ENCODE measurements around the gene TBC1D9.

GRCh38 chr4:140769209-140769608, 13.0 kb upstream of the TBC1D9 start:
- TF ChIP-seq, protein P1, sequence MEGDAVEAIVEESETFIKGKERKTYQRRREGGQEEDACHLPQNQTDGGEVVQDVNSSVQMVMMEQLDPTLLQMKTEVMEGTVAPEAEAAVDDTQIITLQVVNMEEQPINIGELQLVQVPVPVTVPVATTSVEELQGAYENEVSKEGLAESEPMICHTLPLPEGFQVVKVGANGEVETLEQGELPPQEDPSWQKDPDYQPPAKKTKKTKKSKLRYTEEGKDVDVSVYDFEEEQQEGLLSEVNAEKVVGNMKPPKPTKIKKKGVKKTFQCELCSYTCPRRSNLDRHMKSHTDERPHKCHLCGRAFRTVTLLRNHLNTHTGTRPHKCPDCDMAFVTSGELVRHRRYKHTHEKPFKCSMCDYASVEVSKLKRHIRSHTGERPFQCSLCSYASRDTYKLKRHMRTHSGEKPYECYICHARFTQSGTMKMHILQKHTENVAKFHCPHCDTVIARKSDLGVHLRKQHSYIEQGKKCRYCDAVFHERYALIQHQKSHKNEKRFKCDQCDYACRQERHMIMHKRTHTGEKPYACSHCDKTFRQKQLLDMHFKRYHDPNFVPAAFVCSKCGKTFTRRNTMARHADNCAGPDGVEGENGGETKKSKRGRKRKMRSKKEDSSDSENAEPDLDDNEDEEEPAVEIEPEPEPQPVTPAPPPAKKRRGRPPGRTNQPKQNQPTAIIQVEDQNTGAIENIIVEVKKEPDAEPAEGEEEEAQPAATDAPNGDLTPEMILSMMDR (IDR thresholded peaks at IDR 0.05): no peak
- no peak for TF ChIP-seq POLR2AphosphoS5 (IDR thresholded peaks at IDR 0.05; ENCODE audit: low read depth, low read length)
- TF ChIP-seq, protein P2, sequence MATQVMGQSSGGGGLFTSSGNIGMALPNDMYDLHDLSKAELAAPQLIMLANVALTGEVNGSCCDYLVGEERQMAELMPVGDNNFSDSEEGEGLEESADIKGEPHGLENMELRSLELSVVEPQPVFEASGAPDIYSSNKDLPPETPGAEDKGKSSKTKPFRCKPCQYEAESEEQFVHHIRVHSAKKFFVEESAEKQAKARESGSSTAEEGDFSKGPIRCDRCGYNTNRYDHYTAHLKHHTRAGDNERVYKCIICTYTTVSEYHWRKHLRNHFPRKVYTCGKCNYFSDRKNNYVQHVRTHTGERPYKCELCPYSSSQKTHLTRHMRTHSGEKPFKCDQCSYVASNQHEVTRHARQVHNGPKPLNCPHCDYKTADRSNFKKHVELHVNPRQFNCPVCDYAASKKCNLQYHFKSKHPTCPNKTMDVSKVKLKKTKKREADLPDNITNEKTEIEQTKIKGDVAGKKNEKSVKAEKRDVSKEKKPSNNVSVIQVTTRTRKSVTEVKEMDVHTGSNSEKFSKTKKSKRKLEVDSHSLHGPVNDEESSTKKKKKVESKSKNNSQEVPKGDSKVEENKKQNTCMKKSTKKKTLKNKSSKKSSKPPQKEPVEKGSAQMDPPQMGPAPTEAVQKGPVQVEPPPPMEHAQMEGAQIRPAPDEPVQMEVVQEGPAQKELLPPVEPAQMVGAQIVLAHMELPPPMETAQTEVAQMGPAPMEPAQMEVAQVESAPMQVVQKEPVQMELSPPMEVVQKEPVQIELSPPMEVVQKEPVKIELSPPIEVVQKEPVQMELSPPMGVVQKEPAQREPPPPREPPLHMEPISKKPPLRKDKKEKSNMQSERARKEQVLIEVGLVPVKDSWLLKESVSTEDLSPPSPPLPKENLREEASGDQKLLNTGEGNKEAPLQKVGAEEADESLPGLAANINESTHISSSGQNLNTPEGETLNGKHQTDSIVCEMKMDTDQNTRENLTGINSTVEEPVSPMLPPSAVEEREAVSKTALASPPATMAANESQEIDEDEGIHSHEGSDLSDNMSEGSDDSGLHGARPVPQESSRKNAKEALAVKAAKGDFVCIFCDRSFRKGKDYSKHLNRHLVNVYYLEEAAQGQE (IDR thresholded peaks at IDR 0.05; ENCODE audit: insufficient read depth in 1 of 2, low read depth in 2 of 2, low read length in 1 of 2): no peak
- no peak for TF ChIP-seq SIN3A (IDR thresholded peaks at IDR 0.05; ENCODE audit: borderline replicate concordance, insufficient read depth, low read depth, low read length)
